HepG2 (cell line): ENCODE results near the gene IP6K3. TPM values are rescaled to one million over a fixed set of nuclear protein-coding genes. Genes with fewer than 3 reads are reported as not detected.

ENCODE experiments used
- BCL3 ChIP-seq: sonication (generic); formaldehyde crosslinking; IDR thresholded peaks from 2 replicates; pipeline ENCODE4 v1.5.1; 2020; ENCODE audit warnings: mild to moderate bottlenecking, missing genetic modification reagents, moderate library complexity
- CAMTA2 ChIP-seq: sonication (generic); formaldehyde crosslinking; IDR thresholded peaks from 2 replicates; pipeline ENCODE4 v1.4.0; 2020; ENCODE audit warnings: mild to moderate bottlenecking, missing genetic modification reagents, borderline replicate concordance
- CREBL2 ChIP-seq: sonication (generic); formaldehyde crosslinking; IDR thresholded peaks from 2 replicates; pipeline ENCODE4 v1.8.1; 2023; ENCODE audit warnings: missing genetic modification reagents, mild to moderate bottlenecking, borderline replicate concordance
- FOXO1 ChIP-seq: sonication (generic); formaldehyde crosslinking; IDR thresholded peaks from 2 replicates; pipeline ENCODE4 v1.4.0; 2020; ENCODE audit warnings: missing genetic modification reagents
- FOXP1 ChIP-seq, 2 experiments: fragments of 450-650 bp in 1 of 2; IDR thresholded peaks; 2 replicates each; pipeline ENCODE4 v1.6.1; 2017 to 2018; ENCODE audit warnings: antibody characterized with exemption in 1 of 2
- GPN1 ChIP-seq: sonication (generic); formaldehyde crosslinking; IDR thresholded peaks from 2 replicates; pipeline ENCODE4 v1.5.1; 2020; ENCODE audit warnings: missing genetic modification reagents, borderline replicate concordance
- GZF1 ChIP-seq: sonication (generic); formaldehyde crosslinking; IDR thresholded peaks from 2 replicates; pipeline ENCODE4 v1.5.1; 2020; ENCODE audit warnings: mild to moderate bottlenecking, missing genetic modification reagents
- MTF1 ChIP-seq: sonication (generic); formaldehyde crosslinking; IDR thresholded peaks from 2 replicates; pipeline ENCODE4 v1.5.0; 2020; ENCODE audit warnings: missing genetic modification reagents
- POGZ ChIP-seq: sonication (generic); formaldehyde crosslinking; IDR thresholded peaks from 2 replicates; pipeline ENCODE4 v1.4.0; 2020; ENCODE audit warnings: mild to moderate bottlenecking, missing genetic modification reagents
- PRMT3 ChIP-seq: sonication (generic); formaldehyde crosslinking; IDR thresholded peaks from 2 replicates; pipeline ENCODE4 v1.8.1; 2022; ENCODE audit warnings: low read depth, mild to moderate bottlenecking, moderate library complexity, missing genetic modification reagents, borderline replicate concordance
- RAD21 ChIP-seq: fragments of 450-650 bp; formaldehyde crosslinking; IDR thresholded peaks from 2 replicates; pipeline ENCODE4 v1.5.0; 2020; ENCODE audit warnings: mild to moderate bottlenecking
- RFX5 ChIP-seq: IDR thresholded peaks from 2 replicates; pipeline ENCODE4 v1.6.1; 2011; ENCODE audit warnings: low read depth, low read length, improper control_type of control experiment
- TEAD3 ChIP-seq: optimal IDR thresholded peaks from 2 replicates; pipeline ENCODE3; 2016; ENCODE audit warnings: borderline replicate concordance
- XRCC5 ChIP-seq: fragments of 200-400 bp; formaldehyde crosslinking; optimal IDR thresholded peaks from 2 replicates; pipeline ENCODE3; 2017; ENCODE audit warnings: mild to moderate bottlenecking, low read length
- ZNF263 ChIP-seq: sonication (generic); formaldehyde crosslinking; IDR thresholded peaks from 2 replicates; pipeline ENCODE4 v1.4.0; 2020; ENCODE audit warnings: missing genetic modification reagents
- ZNF574 ChIP-seq: sonication (generic); formaldehyde crosslinking; IDR thresholded peaks from 2 replicates; pipeline ENCODE4 v1.4.0; 2020; ENCODE audit warnings: missing genetic modification reagents
- ZNF724P ChIP-seq: sonication (generic); formaldehyde crosslinking; IDR thresholded peaks from 2 replicates; pipeline ENCODE4 v1.8.0; 2022; ENCODE audit warnings: missing genetic modification reagents, borderline replicate concordance
- ZNF773 ChIP-seq: sonication (generic); formaldehyde crosslinking; IDR thresholded peaks from 2 replicates; pipeline ENCODE4 v1.4.0; 2020; ENCODE audit warnings: missing genetic modification reagents, borderline replicate concordance
- ZNF816 ChIP-seq: sonication (generic); formaldehyde crosslinking; IDR thresholded peaks from 2 replicates; pipeline ENCODE4 v1.8.0; 2022; ENCODE audit warnings: missing genetic modification reagents, mild to moderate bottlenecking, borderline replicate concordance
- polyA plus RNA-seq, 8 experiments: library from polyadenylated mRNA; depleted of rRNA in 3 of 8; stranded (reverse) in 7 of 8; unstranded in 1 of 8; fragments of >200 nt; fragmentation: Illumina TruSeq in 4 of 8; extraction: Trizol in 4 of 8; gene quantifications; 2 replicates each; pipeline versions ENCODE4 v1.2.1 to v1.2.3, GENCODE V29; 2011 to 2016; ENCODE audit warnings: low read depth in 4 of 8, missing spikeins in 1 of 8, mixed read lengths in 1 of 8; ENCODE audit not compliant: insufficient read depth in 1 of 8
- total RNA-seq, 5 experiments: library from RNA; depleted of rRNA; stranded (reverse); fragments of >200 nt; fragmentation: Illumina TruSeq; extraction: Trizol; gene quantifications; 2 replicates each; pipeline ENCODE4 v1.2.3, GENCODE V29; 2016; ENCODE audit warnings: low read depth in 1 of 5
- TF ChIP-seq, protein P1 (sequence below): IDR thresholded peaks from 2 replicates; pipeline ENCODE4 v1.6.1; 2012; ENCODE audit warnings: low read depth, low read length, improper control_type of control experiment
- TF ChIP-seq, protein P2 (sequence below): sonication (generic); formaldehyde crosslinking; IDR thresholded peaks from 2 replicates; pipeline ENCODE4; 2020; ENCODE audit warnings: missing genetic modification reagents, mild to moderate bottlenecking, borderline replicate concordance

The IP6K3 gene
- total and polyA plus RNA-seq, 2 of the 13 experiments (the other 11 are each of a cell fraction or from before 2014, with no cell fraction given): 0.11 to 0.18 TPM

GRCh38 chr6:33768644-33769120 is 22.0 kb upstream of the IP6K3 start (continued):
- no peak for TF ChIP-seq GPN1 (CRISPR knock-in tag)
- TF ChIP-seq CREBL2: no peak
- TF ChIP-seq RFX5: no peak
- TF ChIP-seq ZNF773 (CRISPR knock-in tag): no peak
- TF ChIP-seq MTF1 (CRISPR knock-in tag): no peak
- no peak for TF ChIP-seq PRMT3 (CRISPR knock-in tag)
- 0 out of 2 replicates have a peak, but pooled peaks have one; percentile 25 for TF ChIP-seq ZNF263 (CRISPR knock-in tag)
- peak; percentile 21; the same call in 1 of the 2 replicates for TF ChIP-seq ZNF574
- TF ChIP-seq XRCC5: peak; percentile 90
- 0 out of 2 replicates have a peak, but pooled peaks have one; percentile 12 for TF ChIP-seq FOXO1 (CRISPR knock-in tag)
- TF ChIP-seq CAMTA2 (CRISPR knock-in tag): no peak
- 0 out of 2 replicates have a peak, but pooled peaks have one; percentile 56 for TF ChIP-seq BCL3 (CRISPR knock-in tag)
- no peak for TF ChIP-seq POGZ
- no peak for TF ChIP-seq FOXP1 (IDR thresholded peaks at IDR 0.05)
- 0 out of 2 replicates have a peak, but pooled peaks have one; percentile 13 for TF ChIP-seq FOXP1 (CRISPR knock-in tag; IDR thresholded peaks at IDR 0.05)
- TF ChIP-seq TEAD3 (CRISPR knock-in tag): peak; percentile 25
- 0 out of 2 replicates have a peak, but pooled peaks have one; percentile 17 for TF ChIP-seq GZF1
- no peak for TF ChIP-seq ZNF816 (CRISPR knock-in tag)
- TF ChIP-seq, protein P1, sequence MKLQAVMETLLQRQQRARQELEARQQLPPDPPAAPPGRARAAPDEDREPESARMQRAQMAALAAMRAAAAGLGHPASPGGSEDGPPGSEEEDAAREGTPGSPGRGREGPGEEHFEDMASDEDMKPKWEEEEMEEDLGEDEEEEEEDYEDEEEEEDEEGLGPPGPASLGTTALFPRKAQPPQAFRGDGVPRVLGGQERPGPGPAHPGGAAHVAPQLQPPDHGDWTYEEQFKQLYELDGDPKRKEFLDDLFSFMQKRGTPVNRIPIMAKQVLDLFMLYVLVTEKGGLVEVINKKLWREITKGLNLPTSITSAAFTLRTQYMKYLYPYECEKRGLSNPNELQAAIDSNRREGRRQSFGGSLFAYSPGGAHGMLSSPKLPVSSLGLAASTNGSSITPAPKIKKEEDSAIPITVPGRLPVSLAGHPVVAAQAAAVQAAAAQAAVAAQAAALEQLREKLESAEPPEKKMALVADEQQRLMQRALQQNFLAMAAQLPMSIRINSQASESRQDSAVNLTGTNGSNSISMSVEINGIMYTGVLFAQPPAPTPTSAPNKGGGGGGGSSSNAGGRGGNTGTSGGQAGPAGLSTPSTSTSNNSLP: no peak
- TF ChIP-seq ZNF724P (CRISPR knock-in tag): no peak
- TF ChIP-seq, protein P2, sequence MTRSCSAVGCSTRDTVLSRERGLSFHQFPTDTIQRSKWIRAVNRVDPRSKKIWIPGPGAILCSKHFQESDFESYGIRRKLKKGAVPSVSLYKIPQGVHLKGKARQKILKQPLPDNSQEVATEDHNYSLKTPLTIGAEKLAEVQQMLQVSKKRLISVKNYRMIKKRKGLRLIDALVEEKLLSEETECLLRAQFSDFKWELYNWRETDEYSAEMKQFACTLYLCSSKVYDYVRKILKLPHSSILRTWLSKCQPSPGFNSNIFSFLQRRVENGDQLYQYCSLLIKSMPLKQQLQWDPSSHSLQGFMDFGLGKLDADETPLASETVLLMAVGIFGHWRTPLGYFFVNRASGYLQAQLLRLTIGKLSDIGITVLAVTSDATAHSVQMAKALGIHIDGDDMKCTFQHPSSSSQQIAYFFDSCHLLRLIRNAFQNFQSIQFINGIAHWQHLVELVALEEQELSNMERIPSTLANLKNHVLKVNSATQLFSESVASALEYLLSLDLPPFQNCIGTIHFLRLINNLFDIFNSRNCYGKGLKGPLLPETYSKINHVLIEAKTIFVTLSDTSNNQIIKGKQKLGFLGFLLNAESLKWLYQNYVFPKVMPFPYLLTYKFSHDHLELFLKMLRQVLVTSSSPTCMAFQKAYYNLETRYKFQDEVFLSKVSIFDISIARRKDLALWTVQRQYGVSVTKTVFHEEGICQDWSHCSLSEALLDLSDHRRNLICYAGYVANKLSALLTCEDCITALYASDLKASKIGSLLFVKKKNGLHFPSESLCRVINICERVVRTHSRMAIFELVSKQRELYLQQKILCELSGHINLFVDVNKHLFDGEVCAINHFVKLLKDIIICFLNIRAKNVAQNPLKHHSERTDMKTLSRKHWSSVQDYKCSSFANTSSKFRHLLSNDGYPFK (CRISPR knock-in tag): 0 out of 2 replicates have a peak, but pooled peaks have one; percentile 14
- TF ChIP-seq RAD21 (CRISPR knock-in tag): peak; percentile 69
